GM12801 (cell line): ENCODE data around the gene ROBO3.

ENCODE experiments used
- CTCF ChIP-seq: IDR thresholded peaks from one replicate; pipeline ENCODE4 v1.5.1; 2011; ENCODE audit warnings: control low read depth; ENCODE audit not compliant: insufficient read length; ENCODE audit errors: extremely low read depth

Gene ROBO3

GRCh38 chr11:124872280-124872679, 7.0 kb downstream of the ROBO3 start:
- no peak for TF ChIP-seq CTCF

- TF ChIP-seq CTCF, result no peak
Measured at GRCh38 chr11:124872741-124873140, 7.5 kb downstream of the ROBO3 start.

GRCh38 chr11:124873951-124874350, 8.7 kb downstream of the ROBO3 start:
- TF ChIP-seq CTCF, result no peak

GRCh38 chr11:124874571-124875255, 9.5 kb downstream of the ROBO3 start:
- no peak for TF ChIP-seq CTCF

- TF ChIP-seq CTCF, result no peak
Measured at GRCh38 chr11:124875401-124875800, 10.2 kb downstream of the ROBO3 start.

GRCh38 chr11:124875943-124876817, 10.9 kb downstream of the ROBO3 start:
- no peak for TF ChIP-seq CTCF

GRCh38 chr11:124876818-124877630, 11.8 kb downstream of the ROBO3 start:
- TF ChIP-seq CTCF, result no peak
